SK-N-SH (cell line): ENCODE results near the gene RRP9. TPM values are rescaled to one million over a fixed set of nuclear protein-coding genes. Genes with fewer than 3 reads are reported as not detected.

Source experiments
- CTCF ChIA-PET: fragments of 300-600, 350-600 bp; formaldehyde crosslinking; extraction: SDS; loops from one replicate; lab custom pipeline; 2021; lab: Yijun Ruan, JAX
- POLR2A ChIA-PET: fragments of 350-600 bp; sonication (Branson Sonifier 250); formaldehyde crosslinking; extraction: SDS; loops from one replicate; lab custom pipeline; 2020; ENCODE audit warnings: antibody characterized with exemption, inconsistent platforms; lab: Yijun Ruan, JAX
- DNase-seq: peaks from one replicate; pipeline ENCODE4 v3.0.0; 2012
- H2AFZ ChIP-seq: fragments of 200-600 bp; sonication (generic); 2 replicates; pipeline ENCODE4 v1.8.1; 2016; ENCODE audit warnings: antibody characterized with exemption, mild to moderate bottlenecking, low read depth
- H3F3A ChIP-seq: fragments of 200-600 bp; sonication (generic); replicated peaks from 2 replicates; pipeline ENCODE3; 2016; ENCODE audit warnings: antibody characterized with exemption, mild to moderate bottlenecking; ENCODE audit not compliant: insufficient read depth
- H3K27ac ChIP-seq, 2 experiments: fragments of 200-500 bp in 1 of 2; fragments of 200-600 bp in 1 of 2; sonication (Bioruptor generic) in 1 of 2; sonication (generic), shearing (Covaris generic) in 1 of 2; 2 replicates each; pipeline versions ENCODE4 v1.5.1 to v1.6.1; 2014 to 2016; ENCODE audit warnings: low read depth in 2 of 2, inconsistent platforms in 1 of 2, low read length in 1 of 2, mild to moderate bottlenecking in 1 of 2, mixed read lengths in 1 of 2
- H3K27me3 ChIP-seq: fragments of 200-600 bp; sonication (generic), shearing (Covaris generic); 2 replicates; pipeline ENCODE4 v1.6.1; 2016; ENCODE audit warnings: mixed run types; ENCODE audit not compliant: insufficient read depth
- H3K36me3 ChIP-seq, 2 experiments: fragments of 200-500 bp in 1 of 2; fragments of 200-600 bp in 1 of 2; sonication (Bioruptor generic) in 1 of 2; sonication (generic) in 1 of 2; replicated peaks in 1 of 2; 2 replicates each; pipeline versions ENCODE3 to v1.5.1; 2014 to 2016; ENCODE audit warnings: low read length in 1 of 2, mild to moderate bottlenecking in 1 of 2; ENCODE audit not compliant: insufficient read depth in 2 of 2, control insufficient read depth in 1 of 2
- H3K4me1 ChIP-seq, 2 experiments: fragments of 200-500 bp in 1 of 2; fragments of 200-600 bp in 1 of 2; sonication (Bioruptor generic) in 1 of 2; sonication (generic), shearing (Covaris generic) in 1 of 2; 2 replicates each; pipeline versions ENCODE4 v1.5.1 to v1.6.1; 2014 to 2016; ENCODE audit warnings: low read depth in 1 of 2, low read length in 1 of 2, mixed run types in 1 of 2; ENCODE audit not compliant: insufficient read depth in 2 of 2, control insufficient read depth in 1 of 2
- H3K4me2 ChIP-seq: fragments of 200-600 bp; sonication (generic), shearing (Covaris generic); 2 replicates; pipeline ENCODE4 v1.6.1; 2017; ENCODE audit warnings: mixed run types
- H3K4me3 ChIP-seq, 2 experiments: fragments of 200-500 bp in 1 of 2; fragments of 200-600 bp in 1 of 2; sonication (Bioruptor generic) in 1 of 2; sonication (generic), shearing (Covaris generic) in 1 of 2; 2 replicates each; pipeline versions ENCODE4 v1.5.1 to v1.8.1; 2014 to 2016; ENCODE audit warnings: low read depth in 2 of 2, inconsistent platforms in 1 of 2, low read length in 1 of 2, mild to moderate bottlenecking in 1 of 2, mixed read lengths in 1 of 2, moderate library complexity in 1 of 2
- H3K79me2 ChIP-seq: fragments of 200-600 bp; sonication (generic); 2 replicates; pipeline ENCODE4 v1.8.1; 2017; ENCODE audit warnings: mild to moderate bottlenecking; ENCODE audit not compliant: insufficient read depth
- H3K9ac ChIP-seq: fragments of 200-600 bp; sonication (generic); 2 replicates; pipeline ENCODE4 v1.6.1; 2017; ENCODE audit warnings: mixed run types
- H3K9me2 ChIP-seq: fragments of 200-600 bp; sonication (generic); 2 replicates; pipeline ENCODE4 v1.6.1; 2017; ENCODE audit warnings: mixed run types
- H3K9me3 ChIP-seq: fragments of 200-600 bp; sonication (generic); 2 replicates; pipeline ENCODE4 v1.6.1; 2017; ENCODE audit warnings: mixed run types, mild to moderate bottlenecking, moderate library complexity
- H4K20me1 ChIP-seq: fragments of 200-600 bp; sonication (generic); 2 replicates; pipeline ENCODE4 v1.6.1; 2017; ENCODE audit warnings: mild to moderate bottlenecking, mixed run types; ENCODE audit not compliant: insufficient read depth
- CHD2 ChIP-seq: fragments of 150-350 bp; IDR thresholded peaks from 2 replicates; pipeline ENCODE4 v1.6.1; 2018; ENCODE audit warnings: low read length; ENCODE audit not compliant: partially characterized antibody
- ELF1 ChIP-seq: IDR thresholded peaks from 2 replicates; pipeline ENCODE4 v1.4.0; 2012
- FOXJ3 ChIP-seq: sonication (generic); formaldehyde crosslinking; IDR thresholded peaks from 2 replicates; pipeline ENCODE4 v1.5.1; 2020; ENCODE audit warnings: mild to moderate bottlenecking, missing genetic modification reagents
- FOXM1 ChIP-seq: IDR thresholded peaks from 2 replicates; pipeline ENCODE4 v1.4.0; 2012; ENCODE audit warnings: low read depth, mild to moderate bottlenecking
- JUND ChIP-seq: IDR thresholded peaks from 2 replicates; pipeline ENCODE4 v1.4.0; 2012
- MXI1 ChIP-seq: IDR thresholded peaks from 2 replicates; pipeline ENCODE4 v1.6.1; 2012; ENCODE audit warnings: mild to moderate bottlenecking, low read depth, low read length, improper control_type of control experiment
- NRF1 ChIP-seq: IDR thresholded peaks from 2 replicates; pipeline ENCODE4 v1.6.1; 2012; ENCODE audit warnings: low read depth, mild to moderate bottlenecking, low read length
- POLR2AphosphoS5 ChIP-seq: IDR thresholded peaks from 2 replicates; pipeline ENCODE4 v1.6.1; 2012; ENCODE audit warnings: low read depth, low read length
- RCOR1 ChIP-seq: fragments of 150-350 bp; IDR thresholded peaks from 2 replicates; pipeline ENCODE4 v1.6.1; 2017; ENCODE audit warnings: antibody characterized with exemption, low read length
- RFX5 ChIP-seq: IDR thresholded peaks from 2 replicates; pipeline ENCODE4 v1.6.1; 2012; ENCODE audit warnings: mild to moderate bottlenecking, improper control_type of control experiment, low read length
- SIN3A ChIP-seq: IDR thresholded peaks from 2 replicates; pipeline ENCODE4 v1.6.1; 2012; ENCODE audit warnings: low read depth, mild to moderate bottlenecking, low read length, moderate library complexity, borderline replicate concordance
- SMC3 ChIP-seq: IDR thresholded peaks from 2 replicates; pipeline ENCODE4 v1.6.1; 2012; ENCODE audit warnings: low read depth, low read length, improper control_type of control experiment
- TAF1 ChIP-seq: IDR thresholded peaks from 2 replicates; pipeline ENCODE4 v1.6.1; 2012; ENCODE audit warnings: low read depth, mild to moderate bottlenecking, low read length, moderate library complexity, borderline replicate concordance
- TCF12 ChIP-seq: IDR thresholded peaks from 2 replicates; pipeline ENCODE4 v1.4.0; 2012
- TEAD4 ChIP-seq: IDR thresholded peaks from 2 replicates; pipeline ENCODE4 v1.4.0; 2012; ENCODE audit warnings: mild to moderate bottlenecking, borderline replicate concordance; ENCODE audit not compliant: insufficient read depth
- YY1 ChIP-seq: IDR thresholded peaks from 2 replicates; pipeline ENCODE4 v1.4.0; 2012; ENCODE audit warnings: low read depth, mild to moderate bottlenecking
- WGBS: methylation state at CpG from one replicate; pipeline ENCODE4 v1.1.6; 2017; ENCODE audit warnings: low lambda C conversion rate; 5-methylcytosine and 5-hydroxymethylcytosine counted together
- polyA plus RNA-seq, 3 experiments: library from polyadenylated mRNA; depleted of rRNA; stranded (reverse); fragments of >200 nt; gene quantifications; 2 replicates each; pipeline ENCODE4 v1.2.3, GENCODE V29; 2012
- TF ChIP-seq, protein P1 (sequence below): IDR thresholded peaks from 2 replicates; pipeline ENCODE4 v1.4.0; 2012; ENCODE audit warnings: low read depth, borderline replicate concordance
- TF ChIP-seq, protein P2 (sequence below): fragments of 200-600 bp; sonication (generic); IDR thresholded peaks from 2 replicates; pipeline ENCODE4 v1.6.1; 2017; ENCODE audit warnings: antibody characterized with exemption, mild to moderate bottlenecking, moderate library complexity
- TF ChIP-seq, protein P3 (sequence below): fragments of 150-350 bp; IDR thresholded peaks from 2 replicates; pipeline ENCODE4 v1.6.1; 2017; ENCODE audit warnings: antibody characterized with exemption, low read length, low read depth, borderline replicate concordance
- TF ChIP-seq, protein P4 (sequence below): IDR thresholded peaks from 2 replicates; pipeline ENCODE4 v1.4.0; 2012; ENCODE audit warnings: low read depth
- TF ChIP-seq, protein P5 (sequence below): IDR thresholded peaks from 2 replicates; pipeline ENCODE4 v1.4.0; 2012; ENCODE audit warnings: low read depth, borderline replicate concordance

The RRP9 gene
- polyA plus RNA-seq, 1 of the 3 experiments (the other 2 are of a cell fraction) = 49.6 TPM

DNA sequence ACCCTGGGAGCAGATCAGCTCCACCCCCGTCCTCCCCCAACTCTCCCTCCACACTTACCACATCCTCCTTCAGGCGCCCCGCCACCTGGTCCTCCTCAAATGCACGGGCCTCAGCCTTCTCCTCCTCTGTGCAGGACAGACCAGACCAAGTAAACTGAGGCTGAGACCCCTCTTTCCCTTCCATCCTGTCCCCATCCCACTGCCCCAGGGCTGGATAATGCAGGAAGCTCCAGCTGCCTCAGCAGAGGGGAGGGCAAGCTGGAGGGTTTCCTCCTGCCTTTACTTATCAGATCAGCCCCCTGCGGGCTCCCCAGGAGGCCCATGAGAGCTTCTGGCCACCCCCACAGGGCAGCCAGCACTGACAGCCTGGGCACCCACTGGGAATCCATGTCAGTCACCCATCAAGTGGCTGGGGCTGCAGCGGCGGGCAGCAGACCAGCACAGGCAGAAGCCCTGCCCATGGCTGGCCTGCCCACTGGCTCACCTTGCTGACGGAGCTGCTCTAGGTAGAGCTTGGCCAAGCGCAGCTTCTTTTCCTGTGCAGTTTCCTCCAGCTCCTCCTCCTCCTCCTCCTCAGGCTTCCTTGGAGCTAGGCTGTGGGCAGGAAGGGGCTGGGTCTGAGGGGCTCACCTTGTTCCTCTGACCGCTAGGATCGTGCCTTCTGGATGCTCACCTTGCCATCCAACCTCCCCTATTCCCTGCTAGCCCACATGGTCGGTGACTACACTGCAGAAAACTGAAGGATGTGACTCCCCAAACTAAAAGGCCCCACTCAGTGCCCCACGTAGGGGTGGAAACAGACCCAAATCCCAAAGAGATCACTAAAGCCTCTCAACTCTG, 3.9 kb downstream of the RRP9 start:
- no peaks in the 10 kb centered on the region for H3K9me3 ChIP-seq
- no peaks in the 10 kb centered on the region for H3K9me2 ChIP-seq
- TF ChIP-seq NRF1 (no peak), SIN3A (no peak), RCOR1 (no peak), FOXM1 (no peak), CHD2 (no peak), FOXJ3 (no peak), POLR2AphosphoS5 (no peak), YY1 (no peak), MXI1 (no peak), ELF1 (no peak), JUND (no peak), RFX5 (no peak)
- TF ChIP-seq, protein P1, sequence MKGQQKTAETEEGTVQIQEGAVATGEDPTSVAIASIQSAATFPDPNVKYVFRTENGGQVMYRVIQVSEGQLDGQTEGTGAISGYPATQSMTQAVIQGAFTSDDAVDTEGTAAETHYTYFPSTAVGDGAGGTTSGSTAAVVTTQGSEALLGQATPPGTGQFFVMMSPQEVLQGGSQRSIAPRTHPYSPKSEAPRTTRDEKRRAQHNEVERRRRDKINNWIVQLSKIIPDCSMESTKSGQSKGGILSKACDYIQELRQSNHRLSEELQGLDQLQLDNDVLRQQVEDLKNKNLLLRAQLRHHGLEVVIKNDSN = no peak
- TF ChIP-seq, protein P2, sequence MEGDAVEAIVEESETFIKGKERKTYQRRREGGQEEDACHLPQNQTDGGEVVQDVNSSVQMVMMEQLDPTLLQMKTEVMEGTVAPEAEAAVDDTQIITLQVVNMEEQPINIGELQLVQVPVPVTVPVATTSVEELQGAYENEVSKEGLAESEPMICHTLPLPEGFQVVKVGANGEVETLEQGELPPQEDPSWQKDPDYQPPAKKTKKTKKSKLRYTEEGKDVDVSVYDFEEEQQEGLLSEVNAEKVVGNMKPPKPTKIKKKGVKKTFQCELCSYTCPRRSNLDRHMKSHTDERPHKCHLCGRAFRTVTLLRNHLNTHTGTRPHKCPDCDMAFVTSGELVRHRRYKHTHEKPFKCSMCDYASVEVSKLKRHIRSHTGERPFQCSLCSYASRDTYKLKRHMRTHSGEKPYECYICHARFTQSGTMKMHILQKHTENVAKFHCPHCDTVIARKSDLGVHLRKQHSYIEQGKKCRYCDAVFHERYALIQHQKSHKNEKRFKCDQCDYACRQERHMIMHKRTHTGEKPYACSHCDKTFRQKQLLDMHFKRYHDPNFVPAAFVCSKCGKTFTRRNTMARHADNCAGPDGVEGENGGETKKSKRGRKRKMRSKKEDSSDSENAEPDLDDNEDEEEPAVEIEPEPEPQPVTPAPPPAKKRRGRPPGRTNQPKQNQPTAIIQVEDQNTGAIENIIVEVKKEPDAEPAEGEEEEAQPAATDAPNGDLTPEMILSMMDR = no peak
- peaks cover 33% of the 10 kb centered on the region for H3K79me2 ChIP-seq
- WGBS = 87% methylated on average over 10 of the region's 13 CpGs
- H3K9ac ChIP-seq = no peak overlapping the region
- H4K20me1 ChIP-seq = 0 out of 2 replicates have a peak, but pooled peaks cover 6% of the 10 kb centered on the region
- no peak overlapping the region for H2AFZ ChIP-seq
- no peak overlapping the region for H3K4me3 ChIP-seq
- no peak overlapping the region for H3K4me2 ChIP-seq
- ChIA-PET CTCF (interaction anchor here (1.5 kb wide), 2 partner anchors 45 to 138 kb away, joined by 4 read pairs; no protein-coding TSS in a partner anchor), POLR2A (interaction anchor here (0.9 kb wide), 1 partner anchor 54 kb away, joined by 3 read pairs; no protein-coding TSS in a partner anchor)
- H3F3A ChIP-seq = no peaks in the 10 kb centered on the region
- no peaks in the 10 kb centered on the region for H3K27me3 ChIP-seq
- DNase-seq = no peak
- peaks cover 6 to 13% of the 10 kb centered on the region in 2 experiments; a peak in 3 of 4 replicates for H3K4me1 ChIP-seq
- H3K36me3 ChIP-seq = peaks cover 0 to 57% of the 10 kb centered on the region in 2 experiments
- H3K27ac ChIP-seq = no peak overlapping the region

DNA sequence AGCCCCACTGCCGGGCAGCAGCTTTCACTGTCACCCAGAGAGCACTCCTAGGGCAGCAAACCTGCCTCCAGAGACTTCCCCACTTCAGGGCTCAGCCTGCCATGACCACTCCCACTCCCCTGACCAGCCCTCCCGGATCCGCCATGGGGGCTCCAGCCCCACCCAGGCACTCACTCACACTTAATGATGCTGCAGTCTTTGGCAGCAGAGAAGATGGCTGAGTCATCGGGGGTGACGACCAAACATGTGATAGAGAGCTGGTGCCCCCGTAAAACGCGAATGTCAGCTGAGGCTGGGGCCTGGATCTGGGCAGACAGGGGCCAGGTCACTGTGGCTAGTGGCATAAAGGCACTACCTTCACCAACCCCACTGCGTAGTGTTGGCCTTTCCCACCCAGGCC, 4.7 kb downstream of the RRP9 start:
- WGBS = 93% methylated on average over 3 of the region's 9 CpGs
- Histone ChIP-seq H3K4me3 (no peak overlapping the region), H3K27me3 (no peaks in the 10 kb centered on the region), H3K36me3 (peaks cover 0 to 60% of the 10 kb centered on the region in 2 experiments), H3K9ac (no peak overlapping the region), H3F3A (no peaks in the 10 kb centered on the region), H3K9me2 (no peaks in the 10 kb centered on the region), H2AFZ (no peak overlapping the region), H3K9me3 (no peaks in the 10 kb centered on the region), H3K4me2 (no peak overlapping the region), H3K27ac (no peak overlapping the region), H3K79me2 (peaks cover 33% of the 10 kb centered on the region), H3K4me1 (peaks cover 0 to 6% of the 10 kb centered on the region in 2 experiments; a peak in 1 of 4 replicates), H4K20me1 (0 out of 2 replicates have a peak, but pooled peaks cover 6% of the 10 kb centered on the region)
- CTCF ChIA-PET = interaction anchor here (1.5 kb wide), 1 partner anchor 137 kb away, joined by 4 read pairs; no protein-coding TSS in a partner anchor
- POLR2A ChIA-PET = no interaction called here
- no peak for DNase-seq
- no peak for TF ChIP-seq TAF1
- no peak for TF ChIP-seq CHD2
- no peak for TF ChIP-seq SMC3
- TF ChIP-seq, protein P3, sequence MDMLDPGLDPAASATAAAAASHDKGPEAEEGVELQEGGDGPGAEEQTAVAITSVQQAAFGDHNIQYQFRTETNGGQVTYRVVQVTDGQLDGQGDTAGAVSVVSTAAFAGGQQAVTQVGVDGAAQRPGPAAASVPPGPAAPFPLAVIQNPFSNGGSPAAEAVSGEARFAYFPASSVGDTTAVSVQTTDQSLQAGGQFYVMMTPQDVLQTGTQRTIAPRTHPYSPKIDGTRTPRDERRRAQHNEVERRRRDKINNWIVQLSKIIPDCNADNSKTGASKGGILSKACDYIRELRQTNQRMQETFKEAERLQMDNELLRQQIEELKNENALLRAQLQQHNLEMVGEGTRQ = no peak
- TF ChIP-seq FOXM1 = no peak
- TF ChIP-seq, protein P1 = no peak
- TF ChIP-seq TEAD4 = no peak
- TF ChIP-seq, protein P4, sequence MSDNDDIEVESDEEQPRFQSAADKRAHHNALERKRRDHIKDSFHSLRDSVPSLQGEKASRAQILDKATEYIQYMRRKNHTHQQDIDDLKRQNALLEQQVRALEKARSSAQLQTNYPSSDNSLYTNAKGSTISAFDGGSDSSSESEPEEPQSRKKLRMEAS = no peak
- TF ChIP-seq, protein P5, sequence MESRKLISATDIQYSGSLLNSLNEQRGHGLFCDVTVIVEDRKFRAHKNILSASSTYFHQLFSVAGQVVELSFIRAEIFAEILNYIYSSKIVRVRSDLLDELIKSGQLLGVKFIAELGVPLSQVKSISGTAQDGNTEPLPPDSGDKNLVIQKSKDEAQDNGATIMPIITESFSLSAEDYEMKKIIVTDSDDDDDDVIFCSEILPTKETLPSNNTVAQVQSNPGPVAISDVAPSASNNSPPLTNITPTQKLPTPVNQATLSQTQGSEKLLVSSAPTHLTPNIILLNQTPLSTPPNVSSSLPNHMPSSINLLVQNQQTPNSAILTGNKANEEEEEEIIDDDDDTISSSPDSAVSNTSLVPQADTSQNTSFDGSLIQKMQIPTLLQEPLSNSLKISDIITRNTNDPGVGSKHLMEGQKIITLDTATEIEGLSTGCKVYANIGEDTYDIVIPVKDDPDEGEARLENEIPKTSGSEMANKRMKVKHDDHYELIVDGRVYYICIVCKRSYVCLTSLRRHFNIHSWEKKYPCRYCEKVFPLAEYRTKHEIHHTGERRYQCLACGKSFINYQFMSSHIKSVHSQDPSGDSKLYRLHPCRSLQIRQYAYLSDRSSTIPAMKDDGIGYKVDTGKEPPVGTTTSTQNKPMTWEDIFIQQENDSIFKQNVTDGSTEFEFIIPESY = no peak
- no peak for TF ChIP-seq TCF12
- no peak for TF ChIP-seq MXI1
